ENCODE results near the gene DPH6.

DNA sequence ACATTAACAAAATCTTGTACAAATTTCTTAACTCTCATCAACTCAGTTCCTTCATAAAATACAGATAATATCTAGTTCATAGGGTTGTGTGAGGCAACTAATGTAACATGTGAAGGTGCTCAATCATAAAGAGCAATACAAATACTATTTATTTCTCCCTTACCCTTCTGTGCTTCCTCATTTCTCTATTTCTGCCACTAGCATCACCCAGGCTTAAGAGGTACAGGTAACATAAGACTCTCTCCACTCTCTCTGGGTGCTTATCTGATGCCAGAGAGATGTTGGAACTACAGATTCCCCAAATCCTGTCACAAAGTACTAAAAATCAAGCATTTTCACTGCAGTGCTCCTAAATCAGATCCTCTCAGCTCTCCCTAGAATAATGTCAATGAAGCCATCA lies 74.9 kb downstream of the DPH6 start:
- TF ChIP-seq, protein P1, sequence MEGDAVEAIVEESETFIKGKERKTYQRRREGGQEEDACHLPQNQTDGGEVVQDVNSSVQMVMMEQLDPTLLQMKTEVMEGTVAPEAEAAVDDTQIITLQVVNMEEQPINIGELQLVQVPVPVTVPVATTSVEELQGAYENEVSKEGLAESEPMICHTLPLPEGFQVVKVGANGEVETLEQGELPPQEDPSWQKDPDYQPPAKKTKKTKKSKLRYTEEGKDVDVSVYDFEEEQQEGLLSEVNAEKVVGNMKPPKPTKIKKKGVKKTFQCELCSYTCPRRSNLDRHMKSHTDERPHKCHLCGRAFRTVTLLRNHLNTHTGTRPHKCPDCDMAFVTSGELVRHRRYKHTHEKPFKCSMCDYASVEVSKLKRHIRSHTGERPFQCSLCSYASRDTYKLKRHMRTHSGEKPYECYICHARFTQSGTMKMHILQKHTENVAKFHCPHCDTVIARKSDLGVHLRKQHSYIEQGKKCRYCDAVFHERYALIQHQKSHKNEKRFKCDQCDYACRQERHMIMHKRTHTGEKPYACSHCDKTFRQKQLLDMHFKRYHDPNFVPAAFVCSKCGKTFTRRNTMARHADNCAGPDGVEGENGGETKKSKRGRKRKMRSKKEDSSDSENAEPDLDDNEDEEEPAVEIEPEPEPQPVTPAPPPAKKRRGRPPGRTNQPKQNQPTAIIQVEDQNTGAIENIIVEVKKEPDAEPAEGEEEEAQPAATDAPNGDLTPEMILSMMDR (IDR thresholded peaks at IDR 0.05): no peak
- TF ChIP-seq, protein P2, sequence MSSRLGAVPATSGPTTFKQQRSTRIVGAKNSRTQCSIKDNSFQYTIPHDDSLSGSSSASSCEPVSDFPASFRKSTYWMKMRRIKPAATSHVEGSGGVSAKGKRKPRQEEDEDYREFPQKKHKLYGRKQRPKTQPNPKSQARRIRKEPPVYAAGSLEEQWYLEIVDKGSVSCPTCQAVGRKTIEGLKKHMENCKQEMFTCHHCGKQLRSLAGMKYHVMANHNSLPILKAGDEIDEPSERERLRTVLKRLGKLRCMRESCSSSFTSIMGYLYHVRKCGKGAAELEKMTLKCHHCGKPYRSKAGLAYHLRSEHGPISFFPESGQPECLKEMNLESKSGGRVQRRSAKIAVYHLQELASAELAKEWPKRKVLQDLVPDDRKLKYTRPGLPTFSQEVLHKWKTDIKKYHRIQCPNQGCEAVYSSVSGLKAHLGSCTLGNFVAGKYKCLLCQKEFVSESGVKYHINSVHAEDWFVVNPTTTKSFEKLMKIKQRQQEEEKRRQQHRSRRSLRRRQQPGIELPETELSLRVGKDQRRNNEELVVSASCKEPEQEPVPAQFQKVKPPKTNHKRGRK (CRISPR knock-in tag; IDR thresholded peaks at IDR 0.05; ENCODE audit: borderline replicate concordance): no peak
- TF ChIP-seq, protein P3, sequence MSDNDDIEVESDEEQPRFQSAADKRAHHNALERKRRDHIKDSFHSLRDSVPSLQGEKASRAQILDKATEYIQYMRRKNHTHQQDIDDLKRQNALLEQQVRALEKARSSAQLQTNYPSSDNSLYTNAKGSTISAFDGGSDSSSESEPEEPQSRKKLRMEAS (CRISPR knock-in tag; IDR thresholded peaks at IDR 0.05): no peak
- TF ChIP-seq, protein P4, sequence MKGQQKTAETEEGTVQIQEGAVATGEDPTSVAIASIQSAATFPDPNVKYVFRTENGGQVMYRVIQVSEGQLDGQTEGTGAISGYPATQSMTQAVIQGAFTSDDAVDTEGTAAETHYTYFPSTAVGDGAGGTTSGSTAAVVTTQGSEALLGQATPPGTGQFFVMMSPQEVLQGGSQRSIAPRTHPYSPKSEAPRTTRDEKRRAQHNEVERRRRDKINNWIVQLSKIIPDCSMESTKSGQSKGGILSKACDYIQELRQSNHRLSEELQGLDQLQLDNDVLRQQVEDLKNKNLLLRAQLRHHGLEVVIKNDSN (CRISPR knock-in tag; IDR thresholded peaks at IDR 0.05): no peak
- TF ChIP-seq IRF2 (CRISPR knock-in tag; IDR thresholded peaks at IDR 0.05; ENCODE audit: borderline replicate concordance, low read depth) (no peak), ZNF232 (CRISPR knock-in tag; IDR thresholded peaks at IDR 0.05) (no peak), FOXK1 (CRISPR knock-in tag; IDR thresholded peaks at IDR 0.05) (no peak), CREB1 (CRISPR knock-in tag; IDR thresholded peaks at IDR 0.05) (no peak)
- TF ChIP-seq, protein P5, sequence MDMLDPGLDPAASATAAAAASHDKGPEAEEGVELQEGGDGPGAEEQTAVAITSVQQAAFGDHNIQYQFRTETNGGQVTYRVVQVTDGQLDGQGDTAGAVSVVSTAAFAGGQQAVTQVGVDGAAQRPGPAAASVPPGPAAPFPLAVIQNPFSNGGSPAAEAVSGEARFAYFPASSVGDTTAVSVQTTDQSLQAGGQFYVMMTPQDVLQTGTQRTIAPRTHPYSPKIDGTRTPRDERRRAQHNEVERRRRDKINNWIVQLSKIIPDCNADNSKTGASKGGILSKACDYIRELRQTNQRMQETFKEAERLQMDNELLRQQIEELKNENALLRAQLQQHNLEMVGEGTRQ (CRISPR knock-in tag; IDR thresholded peaks at IDR 0.05): no peak
